Kidney epithelial cell (primary cell): ENCODE data around the gene CHRNE. TPM values are rescaled to one million over a fixed set of nuclear protein-coding genes. Genes with fewer than 3 reads are reported as not detected.
"Not testable (repeated sequence)": the region's sequence is repeated elsewhere in the genome, so short reads cannot be mapped to it uniquely, and the experiment has no call there.

Source experiments
- DNase-seq: peaks from one replicate; pipeline ENCODE4 v3.0.0-alpha.2; 2010; ENCODE audit warnings: low read depth
- H3K27me3 ChIP-seq: 2 replicates; pipeline ENCODE4 v1.6.0; 2011; ENCODE audit warnings: low read length; ENCODE audit not compliant: control insufficient read depth, insufficient read depth
- H3K36me3 ChIP-seq: 2 replicates; pipeline ENCODE4 v1.5.1; 2011; ENCODE audit warnings: low read length; ENCODE audit not compliant: control insufficient read depth, insufficient read depth
- H3K4me3 ChIP-seq: 2 replicates; pipeline ENCODE4 v1.5.1; 2011; ENCODE audit warnings: low read depth, mild to moderate bottlenecking, control low read depth, low read length
- CTCF ChIP-seq: IDR thresholded peaks from 2 replicates; pipeline ENCODE4 v1.5.1; 2011; ENCODE audit warnings: mild to moderate bottlenecking, moderate library complexity, low read length, control low read depth, inconsistent platforms; ENCODE audit not compliant: insufficient read depth, poor library complexity, severe bottlenecking
- total RNA-seq: library from RNA; depleted of rRNA; stranded (reverse); fragments of >200 nt; gene quantifications from 2 replicates; pipeline ENCODE4 v1.2.3, GENCODE V29; 2015

CHRNE gene
- total RNA-seq, 1 donor from 2014 or later = 2.0 TPM

GRCh38 chr17:4919511-4920047 lies 16.7 kb upstream of the CHRNE start:
- no peak overlapping the region for H3K4me3 ChIP-seq
- no peaks in the 10 kb centered on the region for H3K27me3 ChIP-seq
- H3K36me3 ChIP-seq = no peaks in the 10 kb centered on the region
- DNase-seq = no peak
- TF ChIP-seq CTCF = no peak

- not testable (repeated sequence) for DNase-seq, H3K4me3 ChIP-seq, H3K27me3 ChIP-seq, H3K36me3 ChIP-seq
These were observed 11.7 kb upstream of the CHRNE start for GRCh38 chr17:4914551-4914950.

GRCh38 chr17:4913994-4914393 lies 11.1 kb upstream of the CHRNE start:
- DNase-seq = no peak
- no peak overlapping the region for H3K4me3 ChIP-seq
- no peaks in the 10 kb centered on the region for H3K27me3 ChIP-seq
- no peak for TF ChIP-seq CTCF
- no peaks in the 10 kb centered on the region for H3K36me3 ChIP-seq

GRCh38 chr17:4908711-4909496 lies 6.0 kb upstream of the CHRNE start:
- H3K4me3 ChIP-seq = no peak overlapping the region
- TF ChIP-seq CTCF = peak; percentile 81
- DNase-seq = peak; percentile 75

GRCh38 chr17:4908301-4908700 lies 5.4 kb upstream of the CHRNE start:
- Histone ChIP-seq H3K4me3 (no peak overlapping the region), H3K36me3 (no peaks in the 10 kb centered on the region), H3K27me3 (no peaks in the 10 kb centered on the region)
- DNase-seq = no peak
- TF ChIP-seq CTCF = no peak

More at GRCh38 chr17:4908711-4909496, 6.0 kb upstream of the CHRNE start:
- no peaks in the 10 kb centered on the region for H3K27me3 ChIP-seq
- no peaks in the 10 kb centered on the region for H3K36me3 ChIP-seq

GRCh38 chr17:4906642-4907041 lies 3.7 kb upstream of the CHRNE start:
- H3K4me3 ChIP-seq, H3K27me3 ChIP-seq, DNase-seq, H3K36me3 ChIP-seq: not testable (repeated sequence)

- DNase-seq = no peak
- no peaks in the 10 kb centered on the region for H3K36me3 ChIP-seq
- no peak overlapping the region for H3K4me3 ChIP-seq
- no peak for TF ChIP-seq CTCF
- peaks cover 26% of the 10 kb centered on the region for H3K27me3 ChIP-seq
These were observed 358 bp downstream of the CHRNE start for GRCh38 chr17:4902540-4902939.
